Subcutaneous adipose tissue (tissue), 4 donors: ENCODE measurements around the gene BET1L. TPM values are rescaled to one million over a fixed set of nuclear protein-coding genes. Genes with fewer than 3 reads are reported as not detected.

Experiments
- CTCF ChIP-seq: fragments of 450-650 bp; IDR thresholded peaks from one replicate; pipeline ENCODE4 v1.5.1; 2016; ENCODE audit warnings: low read depth, mild to moderate bottlenecking, control low read depth, antibody characterized with exemption, moderate library complexity
- total RNA-seq, 4 donors: library from RNA; depleted of rRNA; stranded (reverse); fragments of >200 nt; gene quantifications; one replicate each; pipeline ENCODE4 v1.1.0, GENCODE V29; 2016

BET1L gene
- total RNA-seq, 4 donors from 2014 or later: 18.6 to 26.9 (median 23.2) TPM

DNA sequence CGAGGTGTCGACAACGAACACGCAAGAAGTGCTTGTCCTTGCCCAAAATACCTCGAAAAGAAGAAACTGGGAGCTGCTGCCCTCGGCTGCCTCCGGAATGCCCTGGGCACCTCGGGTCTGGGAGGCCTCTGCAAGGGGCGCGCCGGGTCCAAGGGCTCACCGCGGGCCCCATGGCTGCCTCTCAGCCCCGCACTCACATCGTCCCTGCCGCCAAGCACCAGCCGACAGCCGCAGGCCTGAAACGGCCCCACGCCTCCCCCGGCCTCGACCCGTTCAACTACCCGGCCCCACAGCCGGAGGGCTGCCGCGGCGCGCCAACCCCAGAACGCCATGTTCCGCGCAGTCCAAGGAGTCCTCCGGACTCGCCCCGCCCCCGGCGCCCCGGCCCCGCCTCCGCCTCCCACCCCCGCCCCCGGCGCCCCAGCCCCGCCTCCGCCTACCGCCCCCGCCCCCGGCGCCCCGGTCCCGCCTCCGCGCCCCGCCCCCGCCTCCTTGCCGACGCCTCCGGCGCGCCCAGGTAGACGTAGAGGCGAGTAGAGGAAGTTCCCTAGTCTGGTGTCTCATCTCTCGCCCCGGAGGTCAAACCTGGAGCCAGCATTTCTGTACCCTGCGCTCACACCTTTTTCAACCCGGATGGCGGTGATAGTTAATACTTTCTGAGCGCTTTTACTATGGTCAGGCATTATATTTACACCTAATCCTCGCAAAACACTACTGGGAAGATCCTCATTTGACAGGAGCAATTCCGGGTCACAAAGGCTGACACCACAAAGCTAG is 29.0 kb upstream of the BET1L start, which contains the start of gene SIRT3:
SIRT3 (minus strand) TSS at position 346 of the 777 bp plus-strand sequence; CDS start at position 332, 14 bp downstream.
- TF ChIP-seq CTCF: no peak

DNA sequence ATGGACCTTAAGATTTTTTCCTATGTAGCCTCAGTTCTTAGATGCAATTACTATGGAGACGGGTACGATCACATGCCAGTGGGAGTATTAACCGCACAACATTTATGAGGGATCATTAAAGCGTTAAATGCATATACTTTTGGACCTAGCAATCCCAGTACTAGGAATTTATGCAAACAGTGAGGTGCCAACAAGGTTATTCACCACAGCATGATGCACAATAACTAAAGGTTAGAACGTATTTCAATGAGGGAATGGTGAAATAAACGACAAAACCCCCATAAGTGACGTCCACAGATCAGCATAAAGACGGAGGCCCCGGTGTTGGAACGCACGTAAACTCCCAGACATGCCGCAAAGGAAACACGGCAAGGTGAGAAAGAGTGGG is 28.4 kb upstream of the BET1L start:
- no peak for TF ChIP-seq CTCF

- no peak for TF ChIP-seq CTCF
Observed at GRCh38 chr11:235180-235579, 28.0 kb upstream of the BET1L start.

DNA sequence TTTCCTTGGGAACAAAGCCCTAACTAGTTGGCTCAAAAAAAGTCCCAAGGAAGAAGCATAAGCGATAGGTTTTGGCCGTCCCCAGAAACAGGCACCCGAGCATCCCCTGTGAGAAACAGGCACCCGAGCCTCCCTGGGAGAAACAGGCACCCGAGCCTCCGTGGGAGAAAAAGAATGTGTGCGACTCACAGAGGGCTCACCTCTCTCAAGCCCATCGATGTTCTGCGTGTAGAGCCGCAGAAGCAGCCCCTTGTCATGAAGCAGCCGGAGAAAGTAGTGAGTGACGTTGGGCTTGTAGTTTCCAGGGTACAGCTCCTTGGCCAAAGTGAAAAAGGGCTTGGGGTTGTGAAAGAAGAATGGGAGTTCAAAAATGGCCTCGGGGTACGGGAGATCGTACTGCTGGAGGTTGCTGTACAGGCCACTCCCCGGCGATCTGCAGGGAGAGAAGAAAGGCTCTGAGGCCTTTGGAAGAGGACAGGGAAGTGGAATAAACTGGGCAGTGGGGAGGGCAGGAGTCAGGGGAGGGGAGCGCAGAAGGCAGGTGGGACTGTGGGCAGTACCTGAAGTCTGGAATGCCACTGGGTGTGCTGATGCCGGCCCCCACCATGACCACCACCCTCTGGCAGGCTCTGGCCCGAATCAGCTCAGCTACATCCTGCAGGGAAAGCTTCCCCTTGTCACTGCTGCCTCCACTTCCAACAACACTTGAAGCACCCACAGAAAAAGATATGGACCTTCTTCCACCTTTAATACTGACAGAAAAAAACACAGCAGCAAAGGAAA is 25.8 kb upstream of the BET1L start:
- TF ChIP-seq CTCF: no peak

GRCh38 chr11:230431-230830 is 23.2 kb upstream of the BET1L start:
- no peak for TF ChIP-seq CTCF

- no peak for TF ChIP-seq CTCF
Observed at GRCh38 chr11:227824-228379, 20.7 kb upstream of the BET1L start.
